Mesothelial cell of epicardium (in vitro differentiated cells): ENCODE measurements around the gene FAM170B. TPM values are rescaled to one million over a fixed set of nuclear protein-coding genes. Genes with fewer than 3 reads are reported as not detected.

Experiments
- DNase-seq, 2 experiments: peaks; one replicate each; pipeline ENCODE4 v3.0.0; 2021; ENCODE audit warnings: low spot score in 2 of 2; ENCODE audit not compliant: unreplicated experiment in 2 of 2
- H3K27ac Mint-ChIP-seq: 2 replicates; pipeline ENCODE4 v1.8.0; 2021; ENCODE audit warnings: mixed read lengths
- H3K27me3 Mint-ChIP-seq: 2 replicates; pipeline ENCODE4 v1.8.0; 2021; ENCODE audit warnings: low read depth, mixed read lengths
- H3K36me3 Mint-ChIP-seq: 2 replicates; pipeline ENCODE4 v1.8.0; 2021; ENCODE audit warnings: mixed read lengths
- H3K4me1 Mint-ChIP-seq: 2 replicates; pipeline ENCODE4 v1.8.0; 2021; ENCODE audit warnings: mixed read lengths
- H3K4me3 Mint-ChIP-seq: 2 replicates; pipeline ENCODE4 v1.8.0; 2021; ENCODE audit warnings: mild to moderate bottlenecking, moderate library complexity, mixed read lengths
- H3K9me3 Mint-ChIP-seq: 2 replicates; pipeline ENCODE4 v1.8.0; 2021; ENCODE audit warnings: mixed read lengths
- total RNA-seq: library from RNA; stranded (reverse); gene quantifications from 3 replicates; pipeline ENCODE4 v1.2.1, GENCODE V29; 2021
- TF ChIP-seq, protein P1 (sequence below): fragments of 200-600 bp; sonication (generic); IDR thresholded peaks from one replicate; pipeline ENCODE4 v1.5.0; 2021; ENCODE audit warnings: antibody characterized with exemption; ENCODE audit not compliant: unreplicated experiment

Gene FAM170B
- total RNA-seq, 1 donor from 2014 or later: not detected

DNA sequence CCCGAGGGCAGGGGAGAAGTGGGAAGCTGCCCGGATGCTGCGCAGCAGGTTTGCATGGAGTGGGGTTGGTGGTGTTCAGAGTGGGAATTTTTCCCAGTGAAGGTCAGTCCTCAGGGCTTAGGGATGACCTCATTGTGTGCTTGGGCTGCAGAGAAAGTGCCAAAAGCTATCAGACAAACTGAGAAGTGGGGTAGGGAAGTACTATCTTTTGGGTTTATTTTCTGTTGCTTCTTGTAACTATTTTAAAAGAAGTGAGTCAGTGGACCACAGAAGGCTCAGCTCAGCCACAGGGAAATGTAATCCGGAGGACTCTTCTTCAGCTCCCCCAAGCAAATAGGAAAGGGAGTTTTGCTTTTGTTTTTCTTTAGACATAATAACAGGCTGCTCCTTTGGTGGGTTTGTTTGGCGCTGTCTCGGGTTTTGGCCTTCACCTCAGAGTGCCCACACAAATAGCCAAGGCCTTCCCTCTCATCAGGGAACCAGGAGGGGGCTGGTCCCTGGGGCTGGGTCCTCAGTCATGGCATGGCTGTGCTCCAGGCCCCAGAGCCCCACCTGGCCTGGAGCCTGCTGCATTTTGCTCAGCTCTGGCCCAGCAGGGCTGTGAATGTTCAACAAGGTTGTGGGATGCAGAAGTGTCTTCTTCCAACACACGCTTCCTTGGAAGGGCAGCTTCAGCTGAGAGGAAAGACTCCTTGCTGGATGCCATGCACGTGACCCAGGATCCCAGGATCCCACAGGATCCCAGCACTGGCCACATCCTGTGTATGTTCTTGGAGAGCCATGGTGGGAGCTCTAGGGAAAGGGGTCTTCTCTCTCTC is 5.4 kb upstream of the FAM170B start:
- TF ChIP-seq, protein P1, sequence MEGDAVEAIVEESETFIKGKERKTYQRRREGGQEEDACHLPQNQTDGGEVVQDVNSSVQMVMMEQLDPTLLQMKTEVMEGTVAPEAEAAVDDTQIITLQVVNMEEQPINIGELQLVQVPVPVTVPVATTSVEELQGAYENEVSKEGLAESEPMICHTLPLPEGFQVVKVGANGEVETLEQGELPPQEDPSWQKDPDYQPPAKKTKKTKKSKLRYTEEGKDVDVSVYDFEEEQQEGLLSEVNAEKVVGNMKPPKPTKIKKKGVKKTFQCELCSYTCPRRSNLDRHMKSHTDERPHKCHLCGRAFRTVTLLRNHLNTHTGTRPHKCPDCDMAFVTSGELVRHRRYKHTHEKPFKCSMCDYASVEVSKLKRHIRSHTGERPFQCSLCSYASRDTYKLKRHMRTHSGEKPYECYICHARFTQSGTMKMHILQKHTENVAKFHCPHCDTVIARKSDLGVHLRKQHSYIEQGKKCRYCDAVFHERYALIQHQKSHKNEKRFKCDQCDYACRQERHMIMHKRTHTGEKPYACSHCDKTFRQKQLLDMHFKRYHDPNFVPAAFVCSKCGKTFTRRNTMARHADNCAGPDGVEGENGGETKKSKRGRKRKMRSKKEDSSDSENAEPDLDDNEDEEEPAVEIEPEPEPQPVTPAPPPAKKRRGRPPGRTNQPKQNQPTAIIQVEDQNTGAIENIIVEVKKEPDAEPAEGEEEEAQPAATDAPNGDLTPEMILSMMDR: no peak
- Mint-ChIP-seq H3K36me3 (no peaks in the 10 kb centered on the region), H3K27me3 (peaks cover 33% of the 10 kb centered on the region), H3K9me3 (peaks cover 8% of the 10 kb centered on the region), H3K27ac (no peak overlapping the region), H3K4me1 (no peaks in the 10 kb centered on the region), H3K4me3 (no peak overlapping the region)
- no peak for DNase-seq

DNA sequence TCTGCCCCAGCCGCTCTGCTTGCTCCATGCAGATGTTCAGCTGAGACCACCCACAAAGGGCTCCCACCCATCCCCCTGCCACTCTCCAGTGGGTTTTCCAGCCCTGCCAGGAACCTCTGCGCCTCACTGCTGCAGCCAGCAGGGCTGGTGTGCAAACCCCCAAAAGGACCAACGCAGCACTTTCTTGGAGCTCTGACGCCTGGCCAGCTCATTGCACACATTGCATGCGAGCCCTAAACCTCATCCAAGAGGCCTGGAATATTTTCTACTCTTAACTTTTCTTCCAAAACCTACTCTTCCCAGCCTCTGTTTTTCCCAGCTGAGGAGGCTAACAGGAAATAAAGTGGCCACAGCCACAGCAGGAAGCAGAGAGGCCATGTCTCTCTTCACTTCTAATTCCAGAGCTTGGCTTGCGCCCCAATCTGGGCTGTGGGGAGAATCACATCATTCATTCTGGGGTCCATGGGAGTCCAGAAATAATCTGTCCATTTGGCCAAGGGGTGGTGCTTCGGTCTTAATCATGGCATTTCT is 4.6 kb upstream of the FAM170B start:
- Mint-ChIP-seq H3K4me3 (no peak overlapping the region), H3K27ac (no peak overlapping the region), H3K36me3 (no peaks in the 10 kb centered on the region), H3K9me3 (peaks cover 8% of the 10 kb centered on the region), H3K4me1 (no peaks in the 10 kb centered on the region), H3K27me3 (peaks cover 39% of the 10 kb centered on the region)
- TF ChIP-seq, protein P1: no peak
- no peak for DNase-seq

DNA sequence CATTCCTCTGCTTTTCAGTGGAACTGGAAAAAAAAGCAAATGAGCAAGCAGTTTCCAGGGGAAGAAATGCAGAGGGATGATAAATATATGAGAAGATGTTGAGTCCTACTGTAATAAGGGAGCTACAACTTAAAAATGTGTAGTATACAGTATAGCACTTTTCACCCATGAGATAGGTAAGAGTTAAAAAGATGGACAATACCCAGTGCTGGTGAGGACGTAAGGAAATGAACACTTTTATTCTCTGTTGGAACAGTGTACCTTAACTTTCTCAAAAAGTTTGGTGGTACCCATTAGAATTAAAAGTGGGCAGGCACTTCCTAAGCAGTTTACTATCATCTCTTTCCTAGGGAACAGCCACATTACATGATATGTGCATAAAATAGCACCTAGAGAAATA is 2.7 kb upstream of the FAM170B start:
- peaks cover 44% of the 10 kb centered on the region for H3K27me3 Mint-ChIP-seq
- H3K9me3 Mint-ChIP-seq: peaks cover 8% of the 10 kb centered on the region
- H3K36me3 Mint-ChIP-seq: no peaks in the 10 kb centered on the region
- no peak for DNase-seq
- no peak overlapping the region for H3K4me3 Mint-ChIP-seq
- no peak overlapping the region for H3K27ac Mint-ChIP-seq
- TF ChIP-seq, protein P1: no peak
- H3K4me1 Mint-ChIP-seq: no peaks in the 10 kb centered on the region

- peaks cover 8% of the 10 kb centered on the region for H3K9me3 Mint-ChIP-seq
- no peak overlapping the region for H3K4me3 Mint-ChIP-seq
- H3K36me3 Mint-ChIP-seq: no peaks in the 10 kb centered on the region
- no peak for DNase-seq
- H3K27me3 Mint-ChIP-seq: peaks cover 44% of the 10 kb centered on the region
- TF ChIP-seq, protein P1: no peak
- H3K4me1 Mint-ChIP-seq: no peaks in the 10 kb centered on the region
- no peak overlapping the region for H3K27ac Mint-ChIP-seq
Observed at GRCh38 chr10:49135575-49136313, 1.9 kb upstream of the FAM170B start.

- TF ChIP-seq, protein P1: no peak
- Mint-ChIP-seq H3K27me3 (peaks cover 44% of the 10 kb centered on the region), H3K4me1 (no peaks in the 10 kb centered on the region), H3K4me3 (no peak overlapping the region), H3K36me3 (no peaks in the 10 kb centered on the region), H3K27ac (no peak overlapping the region), H3K9me3 (peaks cover 8% of the 10 kb centered on the region)
- DNase-seq: no peak
Observed at GRCh38 chr10:49134327-49134726, 506 bp upstream of the FAM170B start.
